Neural progenitor cell (in vitro differentiated cells): ENCODE measurements around the gene LRRC75B. TPM values are rescaled to one million over a fixed set of nuclear protein-coding genes. Genes with fewer than 3 reads are reported as not detected.
"Not testable (repeated sequence)": the region's sequence is repeated elsewhere in the genome, so short reads cannot be mapped to it uniquely, and the experiment has no call there.

Experiments
- DNase-seq: peaks from one replicate; pipeline ENCODE4 v3.0.0-alpha.2; 2016; ENCODE audit warnings: low spot score
- H2AFZ ChIP-seq: fragments of 200-600 bp; sonication (generic); replicated peaks from 2 replicates; pipeline ENCODE4 v1.6.1; 2016; ENCODE audit warnings: antibody characterized with exemption
- H3F3A ChIP-seq: fragments of 200-600 bp; sonication (generic); 2 replicates; pipeline ENCODE4 v1.6.1; 2016; ENCODE audit warnings: antibody characterized with exemption, low read depth
- H3K27ac ChIP-seq: fragments of 200-600 bp; sonication (generic); 2 replicates; pipeline ENCODE4 v1.5.1; 2016; ENCODE audit warnings: mild to moderate bottlenecking
- H3K27me3 ChIP-seq: fragments of 200-600 bp; sonication (generic); 2 replicates; pipeline ENCODE4 v1.6.1; 2016; ENCODE audit warnings: mild to moderate bottlenecking, moderate library complexity
- H3K36me3 ChIP-seq: fragments of 200-600 bp; sonication (generic); 2 replicates; pipeline ENCODE4 v1.5.1; 2016
- H3K4me1 ChIP-seq: fragments of 200-600 bp; sonication (generic); 2 replicates; pipeline ENCODE4 v1.6.1; 2016; ENCODE audit warnings: mixed run types
- H3K4me2 ChIP-seq: fragments of 200-600 bp; sonication (generic); 2 replicates; pipeline ENCODE4 v1.6.1; 2016
- H3K4me3 ChIP-seq: fragments of 200-600 bp; sonication (generic); 2 replicates; pipeline ENCODE4 v1.5.1; 2016
- H3K79me2 ChIP-seq: fragments of 200-600 bp; sonication (generic); 2 replicates; pipeline ENCODE4 v1.6.1; 2016; ENCODE audit warnings: low read depth
- H3K9ac ChIP-seq: fragments of 200-600 bp; sonication (generic); 2 replicates; pipeline ENCODE4 v1.6.1; 2016
- H3K9me3 ChIP-seq: fragments of 200-600 bp; sonication (generic); 2 replicates; pipeline ENCODE4 v1.5.1; 2016; ENCODE audit warnings: low read depth
- H4K20me1 ChIP-seq: fragments of 200-600 bp; sonication (generic); 2 replicates; pipeline ENCODE4 v1.6.1; 2016; ENCODE audit warnings: low read depth
- H3K27ac Mint-ChIP-seq: 3 replicates; pipeline ENCODE4 v1.8.0; 2021; ENCODE audit warnings: mixed read lengths
- H3K27me3 Mint-ChIP-seq: 2 replicates; pipeline ENCODE4 v1.8.0; 2022; ENCODE audit warnings: low read depth, mild to moderate bottlenecking, inconsistent platforms, moderate library complexity, mixed read lengths; ENCODE audit not compliant: insufficient read depth
- H3K36me3 Mint-ChIP-seq: 3 replicates; pipeline ENCODE4 v1.8.0; 2021; ENCODE audit warnings: mixed read lengths
- H3K4me1 Mint-ChIP-seq: 3 replicates; pipeline ENCODE4 v1.8.0; 2021; ENCODE audit warnings: mixed read lengths
- H3K4me3 Mint-ChIP-seq: 3 replicates; pipeline ENCODE4 v1.8.0; 2021; ENCODE audit warnings: mild to moderate bottlenecking, moderate library complexity, mixed read lengths
- H3K9me3 Mint-ChIP-seq: 3 replicates; pipeline ENCODE4 v1.8.0; 2020; ENCODE audit warnings: mixed read lengths
- CTCF ChIP-seq: fragments of 200-600 bp; sonication (generic); IDR thresholded peaks from 2 replicates; pipeline ENCODE4 v1.5.1; 2017; ENCODE audit warnings: antibody characterized with exemption, mild to moderate bottlenecking
- total RNA-seq: library from RNA; depleted of rRNA; stranded (reverse); fragments of >200 nt; gene quantifications from 2 replicates; pipeline ENCODE4 v1.2.3, GENCODE V29; 2015; ENCODE audit warnings: low replicate concordance

The LRRC75B gene
- total RNA-seq, 1 donor from 2014 or later = 8.2 TPM

DNA sequence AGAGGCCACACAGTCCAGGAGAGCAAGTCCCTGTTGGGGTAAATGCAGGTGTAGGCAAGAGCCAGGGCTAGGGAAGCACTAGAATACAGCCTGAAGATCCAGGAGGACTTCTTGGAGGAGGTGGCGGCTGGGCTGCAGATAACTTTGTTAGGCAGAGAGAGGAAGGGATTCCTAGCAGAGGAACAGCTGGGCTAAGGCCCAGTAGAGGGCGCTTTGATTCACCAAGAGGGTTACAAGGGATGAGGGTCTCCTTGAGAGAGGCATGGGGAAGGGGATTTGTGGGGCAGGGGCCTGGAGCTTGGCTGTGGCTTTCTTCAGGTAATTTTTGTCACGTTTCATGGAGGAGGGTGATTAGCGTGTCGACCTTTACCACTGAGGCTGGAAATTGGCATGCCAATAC, 28.4 kb upstream of the LRRC75B start:
- H3K4me1 Mint-ChIP-seq, H3K36me3 Mint-ChIP-seq, H4K20me1 ChIP-seq, H3K9ac ChIP-seq, H3K4me3 ChIP-seq, H2AFZ ChIP-seq, H3K4me1 ChIP-seq, H3K27me3 Mint-ChIP-seq, DNase-seq, H3K27ac ChIP-seq, H3K79me2 ChIP-seq, H3K4me3 Mint-ChIP-seq, H3K4me2 ChIP-seq, H3K27me3 ChIP-seq, H3K27ac Mint-ChIP-seq, H3K9me3 ChIP-seq, H3F3A ChIP-seq, H3K9me3 Mint-ChIP-seq, H3K36me3 ChIP-seq: not testable (repeated sequence)
- peak; percentile 30 for TF ChIP-seq CTCF

DNA sequence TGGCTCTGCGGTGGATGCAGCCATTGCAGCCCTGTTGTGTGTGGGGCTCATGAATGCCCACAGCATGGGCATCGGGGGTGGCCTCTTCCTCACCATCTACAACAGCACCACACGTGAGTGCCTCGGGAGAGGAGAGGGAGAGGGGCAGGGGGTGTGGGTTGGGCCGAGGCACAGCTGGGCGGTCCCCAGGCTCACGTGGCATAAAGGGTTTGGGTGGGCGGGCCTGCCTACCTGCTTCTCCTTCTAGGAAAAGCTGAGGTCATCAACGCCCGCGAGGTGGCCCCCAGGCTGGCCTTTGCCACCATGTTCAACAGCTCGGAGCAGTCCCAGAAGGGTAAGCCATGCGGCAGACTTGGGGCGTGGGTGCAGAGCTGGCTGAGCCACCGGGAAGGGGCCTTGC, 21.9 kb upstream of the LRRC75B start:
- not testable (repeated sequence) for H3K4me1 ChIP-seq, H3K36me3 ChIP-seq, H3K4me3 ChIP-seq, H3K4me1 Mint-ChIP-seq, H3K9me3 ChIP-seq, H3K27ac Mint-ChIP-seq, H3K4me2 ChIP-seq, H3K27me3 ChIP-seq, DNase-seq, H3K9ac ChIP-seq, H3K27ac ChIP-seq, H4K20me1 ChIP-seq, H3K9me3 Mint-ChIP-seq, H2AFZ ChIP-seq, H3K27me3 Mint-ChIP-seq, H3K36me3 Mint-ChIP-seq, H3F3A ChIP-seq, H3K4me3 Mint-ChIP-seq, H3K79me2 ChIP-seq

- not testable (repeated sequence) for H2AFZ ChIP-seq, H4K20me1 ChIP-seq, H3K36me3 ChIP-seq, DNase-seq, H3K27me3 ChIP-seq, H3K4me3 ChIP-seq, H3K4me3 Mint-ChIP-seq, H3K9ac ChIP-seq, H3K4me1 Mint-ChIP-seq, H3K36me3 Mint-ChIP-seq, H3K9me3 Mint-ChIP-seq, H3K4me2 ChIP-seq, H3K27me3 Mint-ChIP-seq, H3K27ac ChIP-seq, H3K27ac Mint-ChIP-seq, H3K9me3 ChIP-seq, H3K4me1 ChIP-seq, H3K79me2 ChIP-seq
- peaks cover 11% of the 10 kb centered on the region for H3F3A ChIP-seq
Observed at GRCh38 chr22:24609888-24610287, 17.0 kb upstream of the LRRC75B start.

DNA sequence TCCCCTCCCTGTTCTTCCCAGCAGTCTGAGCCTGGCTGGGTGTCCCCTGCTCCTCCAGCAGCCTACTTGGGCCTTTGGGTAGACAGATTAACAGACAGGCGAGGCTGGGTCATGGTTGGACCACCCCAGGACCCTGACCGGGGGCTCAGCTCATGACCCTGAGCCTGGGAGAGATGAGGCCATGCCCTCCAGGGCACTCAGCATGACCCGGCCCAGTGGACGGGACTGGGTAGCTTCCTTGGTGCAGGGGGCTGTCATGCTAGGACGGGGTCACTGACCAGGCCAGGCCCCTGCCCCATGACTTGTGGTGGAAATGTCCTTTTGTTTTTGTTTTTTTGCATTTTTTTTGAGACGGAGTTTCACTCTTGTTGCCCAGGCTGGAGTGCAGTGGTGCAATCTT, 15.5 kb upstream of the LRRC75B start:
- H3K4me2 ChIP-seq, H3K27ac ChIP-seq, H3K4me3 Mint-ChIP-seq, H3K27me3 Mint-ChIP-seq, H3K36me3 Mint-ChIP-seq, H3K27me3 ChIP-seq, H3K36me3 ChIP-seq, H3K27ac Mint-ChIP-seq, H3K9ac ChIP-seq, DNase-seq, H3K9me3 ChIP-seq, H4K20me1 ChIP-seq, H3K4me3 ChIP-seq, H3K4me1 ChIP-seq, H2AFZ ChIP-seq, H3K9me3 Mint-ChIP-seq, H3K79me2 ChIP-seq: not testable (repeated sequence)
- peaks cover 25% of the 10 kb centered on the region for H3F3A ChIP-seq
- H3K4me1 Mint-ChIP-seq = peaks cover 16% of the 10 kb centered on the region

GRCh38 chr22:24607429-24607983, 14.6 kb upstream of the LRRC75B start:
- H3K4me2 ChIP-seq, H3K4me3 ChIP-seq, H4K20me1 ChIP-seq, H3K36me3 ChIP-seq, H3K27ac ChIP-seq, H3K27ac Mint-ChIP-seq, H2AFZ ChIP-seq, H3K4me3 Mint-ChIP-seq, H3K9ac ChIP-seq, H3K9me3 Mint-ChIP-seq, H3K9me3 ChIP-seq, H3K36me3 Mint-ChIP-seq, DNase-seq, H3K27me3 ChIP-seq, H3K27me3 Mint-ChIP-seq, H3K79me2 ChIP-seq: not testable (repeated sequence)
- peaks cover 29% of the 10 kb centered on the region for H3F3A ChIP-seq
- H3K4me1 ChIP-seq = peaks cover 15% of the 10 kb centered on the region
- peaks cover 19% of the 10 kb centered on the region for H3K4me1 Mint-ChIP-seq

- not testable (repeated sequence) for H3K9me3 ChIP-seq, H3K9ac ChIP-seq, H3K36me3 Mint-ChIP-seq, H3K9me3 Mint-ChIP-seq, H4K20me1 ChIP-seq, H2AFZ ChIP-seq, H3K27ac ChIP-seq, H3K79me2 ChIP-seq, H3K27me3 Mint-ChIP-seq, DNase-seq, H3K27me3 ChIP-seq, H3K4me3 Mint-ChIP-seq, H3K27ac Mint-ChIP-seq, H3K4me2 ChIP-seq, H3K36me3 ChIP-seq, H3K4me3 ChIP-seq
- peaks cover 19% of the 10 kb centered on the region for H3K4me1 Mint-ChIP-seq
- Histone ChIP-seq H3K4me1 (peaks cover 18% of the 10 kb centered on the region), H3F3A (peaks cover 29% of the 10 kb centered on the region)
Observed at GRCh38 chr22:24606340-24606739, 13.5 kb upstream of the LRRC75B start.
